Breast epithelium (tissue), 4 donors: ENCODE results near the gene SALL2. TPM values are rescaled to one million over a fixed set of nuclear protein-coding genes. Genes with fewer than 3 reads are reported as not detected.

Source experiments
- DNase-seq, 2 donors: peaks; one replicate each; pipeline ENCODE4 v3.0.0-alpha.2; 2019; ENCODE audit warnings: low spot score in 2 of 2
- H3K27ac ChIP-seq, 2 donors: fragments of 200-600 bp; sonication (generic) in 1 of 2; one replicate each; pipeline ENCODE4 v1.5.1; 2016 to 2019; ENCODE audit warnings: mild to moderate bottlenecking in 1 of 2
- H3K27me3 ChIP-seq, 2 donors: fragments of 200-600 bp; sonication (generic) in 1 of 2; one replicate each; pipeline versions ENCODE4 v1.5.1 to v1.6.0; 2017 to 2019; ENCODE audit warnings: control low read depth in 1 of 2, mild to moderate bottlenecking in 1 of 2
- H3K36me3 ChIP-seq: fragments of 200-600 bp; one replicate; pipeline ENCODE4 v1.5.1; 2019
- H3K4me1 ChIP-seq, 2 donors: fragments of 200-600 bp; sonication (generic); one replicate each; pipeline ENCODE4 v1.5.1; 2016 to 2019; ENCODE audit warnings: control low read depth in 1 of 2
- H3K4me3 ChIP-seq, 3 donors: fragments of 200-600 bp; sonication (generic); 1 replicate in 2 of 3; 2 replicates in 1 of 3; pipeline ENCODE4 v1.5.1; 2016 to 2019; ENCODE audit warnings: mild to moderate bottlenecking in 3 of 3, moderate library complexity in 2 of 3
- H3K9me3 ChIP-seq, 2 donors: fragments of 200-600 bp; sonication (generic) in 1 of 2; one replicate each; pipeline ENCODE4 v1.5.1; 2016 to 2019; ENCODE audit warnings: control low read depth in 1 of 2
- POLR2A ChIP-seq: fragments of 450-650 bp; IDR thresholded peaks from one replicate; pipeline ENCODE4 v1.6.1; 2016; ENCODE audit warnings: antibody characterized with exemption, mild to moderate bottlenecking, moderate library complexity
- POLR2AphosphoS5 ChIP-seq, 3 donors: sonication (generic); formaldehyde crosslinking; IDR thresholded peaks; one replicate each; pipeline ENCODE4 v1.6.1; 2017; ENCODE audit warnings: antibody characterized with exemption in 3 of 3
- intact Hi-C: fragments of 100-400 bp; cut with DNase I; formaldehyde crosslinking; loops from one replicate; pipeline ENCODE4 v1.15.1; 2023; ENCODE audit warnings: low total_unique reads
- total RNA-seq, 3 donors: library from RNA; depleted of rRNA; stranded (reverse); fragments of >200 nt; gene quantifications; one replicate each; pipeline ENCODE4 v1.1.0, GENCODE V29; 2016
- TF ChIP-seq, protein P1 (sequence below), 3 donors: fragments of 450-650 bp; IDR thresholded peaks; one replicate each; pipeline ENCODE4 v1.5.1; 2016 to 2017; ENCODE audit warnings: antibody characterized with exemption in 3 of 3, mild to moderate bottlenecking in 3 of 3, moderate library complexity in 3 of 3

SALL2 gene
- total RNA-seq, 3 donors from 2014 or later = 3.0 to 11.8 (median 10.7) TPM

DNA sequence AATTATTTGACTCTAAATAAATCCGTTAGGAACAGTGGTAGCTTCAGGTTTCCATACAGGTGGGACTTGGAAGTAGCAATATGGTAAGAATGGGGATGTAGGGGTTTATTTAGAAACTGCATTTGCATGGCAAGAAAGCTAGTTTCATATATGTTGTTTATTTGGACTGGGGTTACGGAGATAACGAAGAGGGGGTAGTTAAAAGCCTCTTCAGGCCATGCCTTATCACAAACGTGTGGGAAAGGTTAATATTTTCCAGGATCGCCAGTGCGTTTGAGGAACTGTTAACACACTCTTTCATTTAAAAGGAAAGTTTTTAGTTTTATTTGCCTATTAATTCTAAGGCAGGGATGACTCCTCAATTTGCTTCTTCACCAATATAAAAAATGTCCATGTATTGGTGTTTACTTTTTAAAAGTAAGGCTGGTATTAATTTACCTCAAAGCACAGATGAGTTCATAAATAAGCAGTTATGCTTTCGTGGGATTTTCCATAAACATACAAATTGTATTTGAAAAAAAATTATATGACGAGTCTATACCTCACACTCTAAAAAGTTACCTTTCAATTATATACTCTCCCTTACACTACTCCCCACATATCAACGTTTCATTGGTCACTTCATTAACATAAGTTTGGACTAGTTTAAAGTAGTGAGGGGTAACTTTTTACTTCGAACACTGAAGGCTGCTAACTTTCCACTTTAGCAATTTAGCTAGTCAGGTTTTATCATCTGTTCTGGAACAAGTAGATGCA lies 50.2 kb downstream of the SALL2 start:
- intact Hi-C loops = no loop called here

More for the DNA sequence above, 50.2 kb downstream of the SALL2 start:
- H3K9me3 ChIP-seq = no peaks in the 10 kb centered on the region
- H3K4me3 ChIP-seq = peak overlapping the region; percentile 66 to 89 (median 80)
- peak overlapping the region; percentile 90 to 96 for H3K27ac ChIP-seq
- TF ChIP-seq, protein P1, sequence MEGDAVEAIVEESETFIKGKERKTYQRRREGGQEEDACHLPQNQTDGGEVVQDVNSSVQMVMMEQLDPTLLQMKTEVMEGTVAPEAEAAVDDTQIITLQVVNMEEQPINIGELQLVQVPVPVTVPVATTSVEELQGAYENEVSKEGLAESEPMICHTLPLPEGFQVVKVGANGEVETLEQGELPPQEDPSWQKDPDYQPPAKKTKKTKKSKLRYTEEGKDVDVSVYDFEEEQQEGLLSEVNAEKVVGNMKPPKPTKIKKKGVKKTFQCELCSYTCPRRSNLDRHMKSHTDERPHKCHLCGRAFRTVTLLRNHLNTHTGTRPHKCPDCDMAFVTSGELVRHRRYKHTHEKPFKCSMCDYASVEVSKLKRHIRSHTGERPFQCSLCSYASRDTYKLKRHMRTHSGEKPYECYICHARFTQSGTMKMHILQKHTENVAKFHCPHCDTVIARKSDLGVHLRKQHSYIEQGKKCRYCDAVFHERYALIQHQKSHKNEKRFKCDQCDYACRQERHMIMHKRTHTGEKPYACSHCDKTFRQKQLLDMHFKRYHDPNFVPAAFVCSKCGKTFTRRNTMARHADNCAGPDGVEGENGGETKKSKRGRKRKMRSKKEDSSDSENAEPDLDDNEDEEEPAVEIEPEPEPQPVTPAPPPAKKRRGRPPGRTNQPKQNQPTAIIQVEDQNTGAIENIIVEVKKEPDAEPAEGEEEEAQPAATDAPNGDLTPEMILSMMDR (IDR thresholded peaks at IDR 0.05) = peak in 1 of 3 donors; percentile 8
- TF ChIP-seq POLR2A (no peak), POLR2AphosphoS5 (IDR thresholded peaks at IDR 0.05) (no peak)
- no peaks in the 10 kb centered on the region for H3K36me3 ChIP-seq
- H3K27me3 ChIP-seq = no peaks in the 10 kb centered on the region
- no peak for DNase-seq
- peaks cover 0 to 16% of the 10 kb centered on the region in 2 donors for H3K4me1 ChIP-seq

Other genes with a start within 250 kb of the SALL2 start
- gene RPGRIP1, start 246.3 kb downstream of the SALL2 start, total RNA-seq = 10 to 100 TPM in 1 of 3 donors, under 1 TPM in 2; 0.33 to 10.4 (median 0.48) TPM
- gene SUPT16H, start 142.3 kb downstream of the SALL2 start, total RNA-seq = 10 to 100 TPM; 66.1 to 79.3 (median 73.1) TPM
- 10 to 100 TPM; 53.8 to 81.4 (median 72.4) TPM for gene CHD8, start 70.2 kb downstream of the SALL2 start, total RNA-seq
- gene RAB2B, start 49.4 kb downstream of the SALL2 start, total RNA-seq = 10 to 100 TPM; 26.9 to 28.5 (median 27.5) TPM
- gene TOX4, start 49.2 kb downstream of the SALL2 start, total RNA-seq = 10 to 100 TPM; 38.0 to 55.2 (median 52.1) TPM
- 10 to 100 TPM; 51.4 to 79.6 (median 79.6) TPM for gene METTL3, start 15.0 kb downstream of the SALL2 start, total RNA-seq
- not detected for gene OR10G3, start 53.7 kb upstream of the SALL2 start, total RNA-seq
- not detected for gene OR10G2, start 108.6 kb upstream of the SALL2 start, total RNA-seq
- not detected for gene OR4E2, start 127.5 kb upstream of the SALL2 start, total RNA-seq
- not detected for gene OR4E1, start 147.5 kb upstream of the SALL2 start, total RNA-seq